Epithelial cell of proximal tubule (primary cell): ENCODE measurements around the gene RADIL. TPM values are rescaled to one million over a fixed set of nuclear protein-coding genes. Genes with fewer than 3 reads are reported as not detected.

Experiments
- DNase-seq: peaks from one replicate; pipeline ENCODE4 v3.0.0-alpha.2; 2011; ENCODE audit warnings: low read depth
- H3K4me3 ChIP-seq: 2 replicates; pipeline ENCODE4 v1.5.1; 2011; ENCODE audit warnings: low read depth, mild to moderate bottlenecking, low read length
- CTCF ChIP-seq: conservative IDR thresholded peaks from 2 replicates; pipeline ENCODE4 v1.5.1; 2012; ENCODE audit warnings: low read depth, mild to moderate bottlenecking, low read length
- total RNA-seq: library from RNA; depleted of rRNA; stranded (reverse); fragments of >200 nt; gene quantifications from 2 replicates; pipeline ENCODE4 v1.2.3, GENCODE V29; 2015

The RADIL gene
- total RNA-seq, 1 donor from 2014 or later = 2.4 TPM

- no peak for DNase-seq
- TF ChIP-seq CTCF = no peak
- H3K4me3 ChIP-seq = no peak overlapping the region
Observed at GRCh38 chr7:4838626-4839334, 44.7 kb downstream of the RADIL start.

- DNase-seq = no peak
- TF ChIP-seq CTCF = no peak
- no peak overlapping the region for H3K4me3 ChIP-seq
Observed at GRCh38 chr7:4837803-4838625, 45.5 kb downstream of the RADIL start.

GRCh38 chr7:4837041-4837802 is 46.3 kb downstream of the RADIL start:
- no peak overlapping the region for H3K4me3 ChIP-seq
- DNase-seq = no peak
- no peak for TF ChIP-seq CTCF

GRCh38 chr7:4836206-4836661 is 47.3 kb downstream of the RADIL start:
- no peak for DNase-seq
- no peak for TF ChIP-seq CTCF
- H3K4me3 ChIP-seq = no peak overlapping the region

- no peak overlapping the region for H3K4me3 ChIP-seq
- no peak for TF ChIP-seq CTCF
- DNase-seq = no peak
Observed at GRCh38 chr7:4835398-4836205, 47.9 kb downstream of the RADIL start.

GRCh38 chr7:4834601-4835397 is 48.7 kb downstream of the RADIL start:
- no peak for TF ChIP-seq CTCF
- no peak overlapping the region for H3K4me3 ChIP-seq
- no peak for DNase-seq
